NCI-H1092 (cell line): ENCODE measurements around the gene CACHD1.

Source experiments
- DNase-seq: peaks from one replicate; lab custom pipeline; 2025; lab: John Stamatoyannopoulos, UW

Gene CACHD1

DNA sequence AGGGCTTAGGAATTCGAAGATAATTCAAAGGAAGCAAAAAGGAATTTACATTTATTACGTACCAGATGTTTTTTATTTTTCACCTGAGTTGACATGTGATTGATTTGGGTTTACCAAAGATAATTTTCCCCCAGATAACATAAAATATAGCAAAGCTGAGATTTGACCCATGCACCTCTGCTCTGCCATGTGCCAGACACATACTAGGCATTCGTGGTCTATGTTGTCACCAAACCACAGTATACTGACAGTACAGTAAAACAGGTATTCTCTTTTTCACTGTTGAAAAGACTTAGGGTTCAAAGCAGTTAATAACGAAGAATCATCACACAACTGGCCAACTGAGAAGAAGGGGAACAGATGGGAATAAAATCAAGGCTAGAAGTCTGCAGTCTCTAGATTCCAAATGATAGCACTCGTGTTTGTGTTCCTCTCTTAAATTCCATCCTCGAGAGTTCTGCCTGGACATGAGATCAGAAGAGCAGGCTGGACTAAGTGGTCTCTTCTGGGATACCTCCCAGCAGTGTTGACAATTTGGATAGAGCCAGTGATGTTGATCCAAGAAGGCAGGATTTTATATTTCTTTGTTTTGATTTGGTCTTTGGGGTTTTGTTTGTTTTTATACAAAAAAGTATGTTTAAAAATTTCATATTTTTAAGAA, 189.7 kb downstream of the CACHD1 start:
- DNase-seq: no peak

DNA sequence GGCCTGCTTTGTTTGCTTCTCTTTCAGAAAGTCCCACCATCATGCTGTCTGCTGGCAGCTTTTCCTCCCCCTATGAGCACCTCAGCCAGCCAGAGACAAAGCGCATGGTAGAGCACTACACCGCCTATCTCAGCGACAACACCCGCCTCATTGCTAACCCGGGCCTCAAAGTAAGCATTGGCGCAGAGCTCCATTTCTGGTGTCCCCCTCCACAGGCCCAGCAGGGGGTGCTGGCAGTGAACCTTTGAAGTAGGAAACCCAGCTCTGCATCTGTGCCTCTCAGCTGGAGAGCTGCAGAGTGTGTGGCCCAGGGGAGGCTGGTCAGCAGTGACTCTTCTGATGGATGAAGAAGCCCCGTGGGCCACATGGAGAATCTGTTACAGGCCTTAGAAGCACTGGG, 193.7 kb downstream of the CACHD1 start:
- no peak for DNase-seq

DNA sequence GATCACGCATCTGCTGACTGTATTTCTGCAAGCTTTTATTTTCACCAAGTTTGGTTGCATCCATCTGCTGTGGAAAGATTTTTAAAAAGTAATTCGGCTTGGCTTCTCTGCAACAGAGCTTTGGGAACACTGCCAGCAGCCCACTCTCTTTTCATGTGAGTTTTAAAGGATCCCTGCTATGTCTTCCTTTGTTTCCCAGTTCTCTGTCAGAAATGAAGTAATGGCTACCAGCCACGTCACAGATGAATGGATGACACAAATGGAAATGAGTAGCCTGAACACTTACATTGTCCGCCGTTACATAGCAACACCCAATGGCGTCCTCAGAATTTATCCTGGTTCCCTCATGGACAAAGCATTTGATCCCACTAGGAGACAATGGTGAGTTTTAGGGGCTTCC, 194.4 kb downstream of the CACHD1 start:
- no peak for DNase-seq

DNA sequence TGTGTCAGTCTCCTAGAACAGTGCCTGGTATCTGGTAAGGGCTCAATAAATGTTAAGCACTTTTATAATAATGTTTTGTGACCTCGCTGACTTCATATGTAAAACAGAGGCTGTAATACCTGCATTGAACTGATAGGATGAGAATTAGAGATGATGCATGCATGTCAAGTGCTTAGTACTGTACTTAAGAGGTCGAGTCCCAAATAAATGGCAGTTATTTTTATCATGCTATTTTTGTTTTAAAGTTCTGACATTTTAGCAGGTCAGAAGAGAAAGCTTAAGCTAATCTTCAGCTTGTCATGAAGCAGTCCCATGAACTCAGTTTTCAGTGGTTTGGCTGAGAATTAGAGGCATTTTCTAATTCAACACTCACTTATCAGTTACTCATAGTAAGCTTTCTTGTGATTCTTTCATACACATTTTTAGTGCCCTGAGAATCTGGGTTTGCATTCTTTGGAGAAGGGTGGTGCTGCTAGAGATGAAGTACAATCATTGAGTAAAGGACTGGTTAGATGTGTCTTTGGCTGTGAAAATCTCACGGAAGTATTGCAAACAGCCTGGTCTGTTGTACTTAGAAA, 199.3 kb downstream of the CACHD1 start:
- no peak for DNase-seq

DNA sequence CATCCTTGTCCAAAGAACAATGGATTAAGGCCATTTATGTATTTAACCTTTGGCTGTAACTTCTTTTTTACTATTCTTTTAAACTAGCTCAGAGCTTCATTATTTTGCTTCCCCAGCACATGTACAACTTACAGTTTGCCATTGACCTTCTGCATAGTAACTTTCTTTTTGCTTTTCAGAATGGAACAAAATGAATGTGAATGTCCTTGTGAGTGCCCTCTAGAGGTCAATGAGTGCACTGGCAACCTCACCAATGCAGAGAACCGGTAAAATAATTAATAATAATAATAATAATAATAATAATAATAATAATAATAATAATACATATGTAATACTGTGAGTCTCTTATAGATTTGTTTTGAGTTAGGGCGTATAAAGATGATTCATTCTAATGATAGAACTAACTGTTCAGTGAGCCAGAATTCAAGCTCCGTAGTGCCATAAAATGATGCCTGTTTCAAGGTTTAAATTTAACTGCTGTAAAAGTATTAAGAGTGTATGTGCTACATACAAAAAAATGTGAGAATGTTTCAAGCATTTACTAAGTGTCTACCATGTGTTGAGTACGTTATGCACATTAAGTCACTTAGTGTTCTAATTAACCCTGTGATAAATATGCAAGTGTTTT, 205.9 kb downstream of the CACHD1 start:
- no peak for DNase-seq

DNA sequence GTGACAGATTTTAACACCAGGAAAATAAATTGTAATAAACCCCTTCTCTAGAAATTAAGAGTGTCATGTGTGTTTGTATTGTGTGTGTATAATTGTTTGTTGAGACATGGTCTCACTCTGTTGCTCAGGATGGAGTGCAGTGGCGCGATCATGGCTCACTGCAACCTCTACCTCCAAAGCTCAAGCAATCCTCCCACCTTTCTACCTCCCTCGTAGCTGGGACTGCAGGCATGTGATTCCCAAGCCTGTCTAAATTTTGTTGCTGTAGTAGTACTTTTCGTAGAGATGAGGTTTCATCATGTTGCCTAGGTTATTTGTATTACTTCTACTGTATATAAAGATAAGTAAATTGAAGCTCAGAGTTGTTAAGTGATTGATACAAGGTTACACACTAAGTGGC, 206.5 kb downstream of the CACHD1 start:
- DNase-seq: no peak

DNA sequence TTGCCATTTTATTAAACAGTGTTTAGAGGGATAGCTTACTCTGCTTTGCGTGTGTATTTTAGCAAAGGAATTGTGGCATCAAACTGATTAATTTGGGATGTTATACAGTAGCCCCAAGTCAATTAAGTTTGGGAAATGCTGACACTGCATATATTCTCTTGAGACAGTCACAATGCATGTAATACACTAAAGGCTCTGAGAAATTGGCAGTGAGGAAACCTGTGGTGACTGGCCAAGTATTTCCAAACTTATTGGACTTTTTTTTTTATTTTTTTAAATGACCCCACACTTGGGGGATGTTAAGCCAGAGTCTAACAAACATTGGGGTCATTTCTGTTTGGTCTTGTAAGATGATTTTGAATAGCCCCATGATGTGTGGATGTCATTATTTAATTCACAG, 207.6 kb downstream of the CACHD1 start:
- DNase-seq: no peak

DNA sequence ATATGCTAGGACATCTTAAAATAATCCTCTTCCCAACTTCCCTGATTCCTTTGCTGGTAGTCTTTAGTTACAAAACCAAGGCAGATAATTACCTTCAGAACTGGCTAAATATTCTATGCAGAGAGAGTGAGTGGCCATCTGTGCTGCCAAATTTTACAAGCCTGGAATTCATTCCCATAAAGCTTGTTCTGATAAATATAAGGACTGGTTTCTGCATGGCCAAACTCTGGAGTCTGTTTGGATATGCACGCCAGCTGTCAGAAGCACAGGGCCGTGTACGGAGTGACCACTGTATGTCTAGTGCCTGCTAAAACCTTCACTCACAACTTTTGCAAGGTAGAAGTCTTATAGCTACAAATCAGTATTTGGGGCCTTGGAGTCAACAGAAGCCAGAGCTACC, 208.4 kb downstream of the CACHD1 start:
- no peak for DNase-seq

DNA sequence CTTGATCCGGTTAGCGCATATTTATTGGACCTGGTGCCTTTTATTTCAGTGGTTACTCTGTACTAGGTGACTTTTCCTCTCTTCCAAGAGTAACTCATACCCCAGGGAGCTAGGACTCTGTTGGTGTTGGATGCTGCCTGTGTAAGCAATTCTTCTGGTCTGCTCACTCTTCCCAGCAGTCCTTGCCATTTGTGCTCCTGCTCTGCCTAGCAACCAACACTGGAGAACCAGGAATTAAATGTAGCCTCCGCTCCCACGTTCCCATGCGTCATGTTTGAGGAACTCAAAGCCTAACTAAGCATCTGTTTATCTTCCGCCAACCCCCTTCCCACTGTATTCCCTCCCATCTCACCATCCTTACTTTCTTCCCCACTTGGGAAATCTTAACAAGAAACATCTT, 209.2 kb downstream of the CACHD1 start:
- no peak for DNase-seq

DNA sequence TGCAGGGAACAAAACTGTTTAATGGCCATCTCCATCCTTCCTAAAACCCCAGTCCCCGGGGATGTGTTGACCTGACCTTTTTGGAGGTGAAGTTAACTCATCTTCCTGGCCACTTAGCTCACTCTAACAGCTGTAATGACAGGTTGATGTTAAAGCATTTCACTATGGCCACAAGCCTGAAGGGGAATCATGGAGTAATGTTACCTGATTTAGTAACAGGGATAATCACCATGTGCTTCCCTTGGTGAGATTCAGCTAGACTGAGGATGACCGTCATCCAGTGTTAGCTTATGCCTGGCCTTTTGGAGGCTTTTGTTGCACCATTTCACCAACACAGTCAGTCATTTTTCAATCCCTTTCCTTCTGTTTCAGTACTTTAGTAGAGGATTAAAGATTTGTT, 210.7 kb downstream of the CACHD1 start:
- DNase-seq: no peak

DNA sequence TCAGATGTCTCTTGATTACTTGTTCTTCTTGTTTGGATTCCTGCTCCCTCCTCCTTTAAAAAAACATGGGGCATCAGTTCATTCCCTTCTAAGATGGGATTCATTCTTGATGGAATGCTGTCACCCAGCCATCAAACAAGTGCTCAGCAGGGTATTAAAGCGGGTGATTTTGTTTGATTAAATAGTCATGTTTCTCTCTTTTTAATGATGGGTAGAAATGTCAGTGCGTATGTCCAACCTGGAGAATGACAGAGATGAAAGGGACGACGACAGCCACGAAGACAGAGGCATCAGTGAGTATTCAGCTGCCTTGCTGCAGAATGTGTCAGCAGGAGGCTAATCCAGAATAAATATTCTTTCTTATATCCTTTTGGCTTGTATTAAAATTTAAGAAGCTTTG, 211.1 kb downstream of the CACHD1 start:
- DNase-seq: no peak

DNA sequence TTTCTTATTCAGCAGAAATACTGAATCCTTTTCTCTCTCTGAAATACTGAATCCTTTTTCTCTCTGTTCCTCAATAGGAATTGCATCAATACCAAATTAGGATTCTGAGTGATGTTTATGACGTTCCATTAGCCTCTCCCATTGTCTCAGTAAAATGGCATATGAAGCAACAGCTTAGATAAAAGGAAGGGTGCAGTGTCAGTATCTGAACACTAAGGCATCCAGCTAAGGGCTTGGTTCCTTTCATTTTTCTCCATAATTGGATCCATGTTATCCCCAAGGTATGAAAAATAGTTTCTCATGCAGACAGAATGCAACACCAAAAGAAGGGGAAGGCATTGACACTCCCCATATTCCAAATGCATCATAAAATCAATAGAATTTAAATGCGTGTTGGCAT, 213.5 kb downstream of the CACHD1 start:
- DNase-seq: no peak

DNA sequence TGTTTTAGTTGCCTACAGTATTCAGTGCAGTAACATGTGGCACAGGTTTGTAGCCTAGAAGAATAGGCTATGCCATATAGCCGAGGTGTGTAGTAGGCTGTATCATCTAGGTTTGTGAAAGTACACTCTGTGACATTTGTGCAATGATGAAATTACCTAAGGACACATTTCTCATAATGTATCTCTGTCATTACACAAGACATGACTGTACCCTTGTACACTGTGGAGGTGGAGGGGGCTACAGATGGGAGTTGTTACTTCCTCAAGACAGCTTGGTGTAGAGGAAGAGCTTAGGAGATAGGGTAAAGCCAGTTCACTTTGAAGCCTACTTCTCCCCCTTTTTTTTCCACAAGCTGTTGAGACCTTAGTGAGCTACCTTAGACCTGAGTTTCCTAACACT, 215.3 kb downstream of the CACHD1 start:
- DNase-seq: no peak

DNA sequence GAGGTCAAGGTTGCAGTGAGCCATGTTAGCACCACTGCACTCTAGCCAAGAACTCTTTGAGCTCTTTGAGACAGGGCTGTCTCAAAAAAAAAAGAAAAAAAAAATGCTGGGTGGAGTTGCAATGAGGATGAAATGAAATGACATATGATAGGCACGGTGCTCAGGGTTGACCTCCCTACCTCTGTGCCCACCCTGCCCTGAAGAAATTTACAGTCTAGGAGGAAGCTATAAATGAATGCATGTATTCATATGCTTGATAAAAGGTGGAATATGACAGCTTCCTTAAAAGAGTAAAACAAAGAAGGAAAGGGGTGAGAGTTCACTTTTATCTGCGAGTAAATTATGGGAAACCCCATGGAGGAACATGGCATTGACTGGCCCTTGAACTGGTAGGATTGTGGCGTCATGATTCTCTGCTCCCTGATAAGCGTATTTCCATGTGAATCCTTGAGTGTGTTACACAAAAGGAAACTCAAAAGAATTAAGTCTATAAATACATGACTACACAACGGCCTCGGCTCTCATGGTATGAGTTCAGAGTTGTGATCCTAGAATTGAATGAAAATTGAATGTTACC, 215.9 kb downstream of the CACHD1 start:
- DNase-seq: no peak

DNA sequence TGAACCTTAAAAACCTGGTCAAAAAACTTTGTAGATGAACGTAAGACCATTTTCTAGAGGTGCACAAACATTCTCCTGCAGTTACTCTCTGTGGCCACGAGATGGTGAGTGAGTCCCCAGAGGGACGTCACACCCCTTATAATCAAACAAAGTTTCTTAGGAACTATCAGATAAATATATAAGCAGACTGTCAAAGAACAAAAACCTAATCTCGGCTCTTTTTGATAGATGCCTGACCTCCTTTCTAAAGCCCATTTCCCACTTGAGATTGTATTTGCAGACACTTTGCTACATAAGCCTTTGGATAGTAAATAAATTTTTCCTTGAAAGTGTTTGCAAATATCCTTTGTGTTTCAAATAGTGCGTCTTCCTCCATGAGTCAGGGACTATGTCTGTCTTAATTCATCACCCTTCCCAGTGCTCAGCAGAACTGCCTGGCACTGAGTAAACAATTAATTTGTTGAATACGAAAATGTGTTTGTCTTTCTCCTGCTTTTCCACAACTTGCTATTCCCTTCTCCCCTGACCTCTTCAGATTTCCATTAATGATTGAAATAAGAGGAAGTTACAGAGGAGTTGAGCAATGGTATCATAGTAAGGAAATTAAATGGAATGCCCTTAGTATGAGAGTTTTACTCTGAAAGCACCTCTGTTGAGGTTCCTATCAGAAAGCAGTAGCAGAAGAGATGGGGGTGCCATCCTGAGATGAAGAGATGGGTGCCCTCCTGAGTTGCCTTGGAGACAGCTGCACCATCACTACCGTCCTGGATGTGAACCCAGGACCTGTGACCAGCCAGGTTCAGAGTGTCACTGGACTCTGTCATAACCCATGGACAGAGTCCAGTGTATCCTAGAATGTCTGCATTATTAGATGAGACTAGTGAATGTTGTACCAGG, 217.1 kb downstream of the CACHD1 start:
- no peak for DNase-seq

DNA sequence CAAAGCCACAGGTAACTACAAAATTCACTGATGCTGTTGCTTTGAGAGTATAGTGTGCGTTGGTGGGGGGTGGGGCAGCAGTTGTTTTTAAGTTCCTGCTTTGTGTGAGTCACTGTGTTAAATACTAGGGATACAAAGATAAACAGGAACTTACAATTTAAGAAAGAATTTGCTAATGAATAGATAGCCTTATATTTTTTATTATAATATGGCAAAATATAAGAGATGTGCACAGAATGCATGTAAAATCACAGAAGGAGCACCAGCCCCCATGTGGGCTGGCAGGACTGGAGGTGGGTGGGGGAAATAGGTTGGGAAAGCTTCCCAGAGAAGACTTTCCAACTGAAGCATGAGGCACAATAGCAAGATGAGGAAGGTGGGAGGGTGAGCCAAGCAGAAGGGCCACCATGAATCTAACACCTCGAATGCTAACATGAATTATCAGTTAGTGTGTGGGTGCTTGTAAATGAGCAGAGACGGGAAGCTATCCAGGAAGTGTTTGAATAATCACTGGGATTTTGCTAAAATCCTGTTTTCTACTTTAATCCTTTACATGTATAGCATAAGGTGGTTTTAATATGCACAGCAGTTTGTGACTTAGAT, 217.9 kb downstream of the CACHD1 start:
- DNase-seq: no peak

DNA sequence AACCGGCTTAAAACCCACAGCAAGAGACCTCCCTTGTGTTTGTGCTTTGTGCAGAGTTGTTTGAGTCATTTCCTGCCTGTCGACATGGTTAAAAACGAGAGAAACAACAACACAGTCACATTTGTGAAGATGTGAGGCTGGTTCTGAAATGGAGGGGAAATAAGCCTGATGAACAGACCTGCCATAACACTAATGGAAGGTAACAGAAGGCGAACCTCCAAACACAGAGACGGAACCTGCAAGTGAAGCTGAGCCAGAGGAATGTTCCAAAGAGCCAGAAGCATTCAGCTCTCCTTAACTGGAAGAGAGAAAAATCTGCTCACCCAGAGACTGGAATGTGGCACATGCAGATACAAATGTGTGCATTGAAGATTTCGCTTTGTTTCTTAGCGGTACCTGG, 221.7 kb downstream of the CACHD1 start:
- DNase-seq: no peak

DNA sequence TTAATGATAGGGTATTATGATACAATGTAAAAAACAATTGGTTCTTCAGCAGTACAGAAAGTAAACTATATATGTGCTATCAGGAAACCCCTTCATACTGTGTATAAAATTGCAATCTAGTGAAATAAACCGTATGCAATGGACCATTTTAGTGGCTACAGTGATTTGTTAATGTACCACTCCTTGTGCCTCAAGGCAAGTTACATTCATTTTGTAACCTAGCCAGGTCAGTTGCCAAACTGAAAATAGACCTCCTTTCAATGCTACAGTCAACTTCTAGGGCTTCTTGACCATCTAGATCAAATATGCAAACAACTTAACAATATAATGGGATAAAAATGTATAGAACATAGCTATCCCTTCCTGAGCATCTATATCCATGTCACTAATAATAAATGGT, 223.0 kb downstream of the CACHD1 start:
- no peak for DNase-seq

DNA sequence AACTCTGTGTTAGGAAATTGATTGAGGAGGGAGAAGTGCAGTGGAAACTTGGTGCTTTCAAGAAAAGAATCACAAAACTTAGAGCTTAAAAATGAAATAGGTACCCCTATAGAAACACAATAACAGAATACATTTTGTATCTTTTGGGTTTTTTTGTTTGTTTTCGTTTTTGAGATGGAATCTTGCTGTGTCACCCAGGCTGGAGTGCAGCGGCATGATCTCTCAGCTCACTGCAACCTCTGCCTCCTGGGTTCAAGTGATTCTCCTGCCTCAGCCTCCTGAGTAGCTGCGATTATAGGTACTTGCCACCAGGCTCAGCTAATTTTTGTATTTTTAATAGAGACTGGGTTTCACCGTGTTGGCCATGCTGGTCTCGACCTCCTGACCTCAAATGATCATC, 223.5 kb downstream of the CACHD1 start:
- no peak for DNase-seq

DNA sequence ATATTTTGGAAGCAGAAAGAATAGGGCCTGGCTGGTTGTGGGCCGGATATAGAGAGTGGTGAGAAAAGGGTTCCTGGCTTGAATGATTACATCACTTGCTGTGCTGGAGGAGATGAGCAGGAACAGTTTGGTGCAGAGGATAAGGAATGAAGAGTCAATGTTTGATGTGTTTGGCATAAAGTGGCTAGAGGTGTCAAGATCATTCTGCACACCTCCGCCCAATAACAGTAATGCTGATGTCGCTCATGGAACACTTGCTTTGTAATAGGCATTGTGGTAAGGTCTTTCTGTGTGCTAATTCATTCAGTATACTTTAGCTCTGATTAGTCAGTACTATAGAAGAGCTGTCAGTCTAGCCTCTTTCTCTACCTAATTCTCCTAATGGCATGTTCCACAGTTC, 226.9 kb downstream of the CACHD1 start:
- no peak for DNase-seq

DNA sequence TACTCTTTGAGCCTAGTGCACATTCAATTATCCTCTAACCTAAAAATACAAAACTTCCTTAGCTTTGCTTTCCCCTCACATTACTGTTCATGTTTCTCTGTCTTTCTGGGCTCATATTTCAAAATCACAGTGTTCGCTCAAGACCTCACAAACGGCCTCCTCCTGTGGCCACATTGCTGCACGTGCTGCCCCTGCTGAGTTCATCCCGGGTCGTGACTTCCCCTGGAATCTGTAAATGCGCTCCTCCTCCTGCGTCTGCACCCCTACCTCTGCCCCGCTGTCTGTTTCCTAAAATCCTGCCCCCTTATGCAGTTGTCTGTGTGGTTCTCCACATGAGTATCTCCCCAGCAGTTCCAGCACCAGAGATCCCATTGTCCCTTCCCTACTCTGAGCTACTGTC, 229.4 kb downstream of the CACHD1 start:
- DNase-seq: no peak

DNA sequence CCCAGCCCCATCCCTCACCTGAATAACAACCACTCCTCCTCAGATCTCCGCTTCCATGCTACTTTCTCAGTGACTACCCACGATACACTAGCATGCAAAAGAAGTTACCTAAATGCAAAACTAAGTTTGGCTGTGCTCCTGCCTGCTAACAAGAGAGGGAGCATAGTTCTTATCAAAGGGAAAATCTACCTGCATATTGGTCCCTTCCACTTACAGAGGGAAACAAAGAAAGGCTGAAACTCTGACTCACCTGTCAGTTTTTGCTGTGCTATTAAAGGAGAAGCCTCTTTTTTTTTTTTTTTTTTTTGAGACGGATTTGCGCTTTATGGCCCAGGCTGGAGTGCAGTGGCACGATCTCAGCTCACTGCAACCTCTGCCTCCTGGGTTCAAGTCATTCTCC, 231.1 kb downstream of the CACHD1 start:
- no peak for DNase-seq
